DMS53 treated with DMSO at 0.1 percent for 48 hours (cell line): Measurements from ENCODE around the gene TM2D3.
"Not testable (repeated sequence)": the region's sequence is repeated elsewhere in the genome, so short reads cannot be mapped to it uniquely, and the experiment has no call there.

Source experiments
- DNase-seq: peaks from one replicate; lab custom pipeline; 2025; ENCODE audit not compliant: unreplicated experiment; lab: John Stamatoyannopoulos, UW

TM2D3 gene

GRCh38 chr15:101657968-101658784 is 6.0 kb upstream of the TM2D3 start:
- DNase-seq: no peak

GRCh38 chr15:101657171-101657570 is 5.0 kb upstream of the TM2D3 start:
- DNase-seq: no peak

GRCh38 chr15:101654624-101655337 is 2.6 kb upstream of the TM2D3 start:
- DNase-seq: not testable (repeated sequence)

GRCh38 chr15:101654171-101654570 is 2.0 kb upstream of the TM2D3 start:
- no peak for DNase-seq

- DNase-seq: peak; percentile 40
These were observed 727 bp upstream of the TM2D3 start for GRCh38 chr15:101652786-101653430.

- DNase-seq: no peak
These were observed 555 bp downstream of the TM2D3 start for GRCh38 chr15:101651554-101652097.

- DNase-seq: no peak
These were observed 2.0 kb downstream of the TM2D3 start for GRCh38 chr15:101650145-101650544.

- DNase-seq: no peak
These were observed 3.8 kb downstream of the TM2D3 start for GRCh38 chr15:101648356-101648755.

GRCh38 chr15:101647251-101647650 is 4.9 kb downstream of the TM2D3 start:
- no peak for DNase-seq

- DNase-seq: no peak
These were observed 5.5 kb downstream of the TM2D3 start for GRCh38 chr15:101646672-101647071.

GRCh38 chr15:101642361-101642760 is 9.8 kb downstream of the TM2D3 start:
- DNase-seq: no peak

- DNase-seq: no peak
These were observed 10.3 kb downstream of the TM2D3 start for GRCh38 chr15:101641894-101642293.

GRCh38 chr15:101641129-101641764 is 10.9 kb downstream of the TM2D3 start:
- DNase-seq: peak; percentile 33

GRCh38 chr15:101639667-101640066 is 12.5 kb downstream of the TM2D3 start:
- DNase-seq: no peak

GRCh38 chr15:101637919-101638318 is 14.3 kb downstream of the TM2D3 start:
- DNase-seq: no peak

GRCh38 chr15:101637516-101637915 is 14.7 kb downstream of the TM2D3 start:
- no peak for DNase-seq

- no peak for DNase-seq
These were observed 15.1 kb downstream of the TM2D3 start for GRCh38 chr15:101637038-101637437.

GRCh38 chr15:101635944-101636727 is 16.0 kb downstream of the TM2D3 start:
- DNase-seq: no peak

GRCh38 chr15:101633356-101633755 is 18.8 kb downstream of the TM2D3 start:
- DNase-seq: no peak

- not testable (repeated sequence) for DNase-seq
These were observed 25.5 kb downstream of the TM2D3 start for GRCh38 chr15:101626729-101627128.
